A549 (cell line): Measurements from ENCODE around the gene KCNQ1OT1. TPM values are rescaled to one million over a fixed set of nuclear protein-coding genes. Genes with fewer than 3 reads are reported as not detected.

Source experiments
- ATAC-seq, 2 experiments: fragments of 200-7000 bp in 1 of 2; fragments of >200 bp in 1 of 2; cut with Nextera tagmentation in 1 of 2; cut with Tn5 transposase in 1 of 2; 3 replicates each; pipeline versions ENCODE4 v1.8.0 to v1.9.1; 2018 to 2020; ENCODE audit warnings: mild to moderate bottlenecking in 1 of 2, moderate library complexity in 1 of 2
- CTCF ChIA-PET: fragments of 300-600 bp; sonication (Branson Sonifier 250); formaldehyde crosslinking; extraction: SDS; loops from one replicate; lab custom pipeline; 2021; ENCODE audit warnings: antibody characterized with exemption, inconsistent platforms; lab: Yijun Ruan, JAX
- POLR2A ChIA-PET: fragments of 350-600 bp; formaldehyde crosslinking; extraction: SDS; loops from one replicate; lab custom pipeline; 2021; ENCODE audit warnings: antibody characterized with exemption, inconsistent platforms; lab: Yijun Ruan, JAX
- DNase-seq, 2 experiments: peaks; one replicate each; pipeline versions ENCODE4 v3.0.0 to v3.0.0-alpha.2; 2011 to 2016; ENCODE audit warnings: low read depth in 1 of 2, low spot score in 1 of 2
- FAIRE-seq: peaks from 2 replicates; lab custom pipeline; 2011; peaks lifted over from hg19 to GRCh38; lab: Jason Lieb, UNC
- H3K27ac ChIP-seq, 2 experiments: fragments of >200 bp; sonication (Bioruptor Twin); formaldehyde crosslinking; 3 replicates each; pipeline ENCODE4 v1.5.1; 2016 to 2017
- H3K4me1 ChIP-seq: fragments of >200 bp; sonication (Bioruptor Twin); formaldehyde crosslinking; 3 replicates; pipeline ENCODE4 v1.6.1; 2016
- H3K4me2 ChIP-seq: fragments of >200 bp; sonication (Bioruptor Twin); formaldehyde crosslinking; 3 replicates; pipeline ENCODE4 v1.6.1; 2016
- H3K4me3 ChIP-seq: fragments of >200 bp; sonication (Bioruptor Twin); formaldehyde crosslinking; 3 replicates; pipeline ENCODE4 v1.5.1; 2016
- H3K9me3 ChIP-seq: fragments of >200 bp; sonication (Bioruptor Twin); formaldehyde crosslinking; 3 replicates; pipeline ENCODE4 v1.6.1; 2016
- CBX8 ChIP-seq: fragments of 200-600 bp; sonication (generic); IDR thresholded peaks from 2 replicates; pipeline ENCODE4 v1.6.1; 2016
- CHD4 ChIP-seq: fragments of 200-600 bp; sonication (generic); IDR thresholded peaks from 2 replicates; pipeline ENCODE4 v1.6.1; 2016; ENCODE audit warnings: antibody characterized with exemption, mild to moderate bottlenecking, borderline replicate concordance
- ESRRA ChIP-seq: fragments of 150-350 bp; IDR thresholded peaks from 2 replicates; pipeline ENCODE4 v1.6.1; 2014; ENCODE audit warnings: mild to moderate bottlenecking, low read length, borderline replicate concordance
- FOSB ChIP-seq: fragments of 250-450 bp; sonication (Bioruptor Pico); IDR thresholded peaks from 2 replicates; pipeline ENCODE4 v1.5.0; 2020; ENCODE audit warnings: mild to moderate bottlenecking, moderate library complexity
- FOSL2 ChIP-seq, 2 experiments: fragments of 450-650 bp in 1 of 2; fragments of >200 bp in 1 of 2; sonication (Bioruptor Twin) in 1 of 2; formaldehyde crosslinking; IDR thresholded peaks; 2 replicates each; pipeline versions ENCODE4 v1.5.0 to v1.6.1; 2016 to 2020; ENCODE audit warnings: mild to moderate bottlenecking in 1 of 2, moderate library complexity in 1 of 2
- GATA3 ChIP-seq: IDR thresholded peaks from 2 replicates; pipeline ENCODE4 v1.6.1; 2012; ENCODE audit warnings: borderline replicate concordance
- HEYL ChIP-seq: fragments of 250-450 bp; sonication (Bioruptor Pico); IDR thresholded peaks from 2 replicates; pipeline ENCODE4 v1.8.0; 2021; ENCODE audit warnings: mild to moderate bottlenecking, moderate library complexity
- HOXB13 ChIP-seq: fragments of 250-450 bp; sonication (Bioruptor Pico); IDR thresholded peaks from 2 replicates; pipeline ENCODE4 v1.5.0; 2020; ENCODE audit warnings: low read depth, mild to moderate bottlenecking, moderate library complexity
- JUN ChIP-seq, 2 experiments: fragments of >200 bp; sonication (Bioruptor Twin); formaldehyde crosslinking; IDR thresholded peaks; 2 replicates in 1 of 2; 3 replicates in 1 of 2; pipeline ENCODE4 v1.6.1; 2016 to 2017
- MAZ ChIP-seq: fragments of 150-350 bp; IDR thresholded peaks from 2 replicates; pipeline ENCODE4 v1.6.1; 2014; ENCODE audit warnings: antibody characterized with exemption, low read depth, low read length, borderline replicate concordance
- NFE2L2 ChIP-seq: fragments of 150-350 bp; conservative IDR thresholded peaks from 2 replicates; pipeline ENCODE4 v1.6.1; 2014; ENCODE audit warnings: low read length
- NPAS2 ChIP-seq: fragments of 250-450 bp; sonication (Bioruptor Pico); IDR thresholded peaks from 2 replicates; pipeline ENCODE4 v1.8.0; 2022; ENCODE audit warnings: mild to moderate bottlenecking, moderate library complexity, borderline replicate concordance
- PHF8 ChIP-seq: fragments of 200-600 bp; sonication (generic); IDR thresholded peaks from 2 replicates; pipeline ENCODE4 v1.6.1; 2016; ENCODE audit warnings: low read depth, mild to moderate bottlenecking, antibody characterized with exemption, moderate library complexity, borderline replicate concordance
- POLR2A ChIP-seq: IDR thresholded peaks from 2 replicates; pipeline ENCODE4 v1.6.1; 2012; ENCODE audit warnings: mild to moderate bottlenecking, low read length
- RAD21 ChIP-seq, 2 experiments: fragments of >200 bp in 1 of 2; sonication (Bioruptor Twin) in 1 of 2; formaldehyde crosslinking in 1 of 2; IDR thresholded peaks in 1 of 2; conservative IDR thresholded peaks in 1 of 2; 2 replicates in 1 of 2; 3 replicates in 1 of 2; pipeline ENCODE4 v1.6.1; 2012 to 2018; ENCODE audit warnings: inconsistent platforms in 1 of 2
- RARB ChIP-seq: fragments of 250-450 bp; sonication (Bioruptor Pico); IDR thresholded peaks from 2 replicates; pipeline ENCODE4 v1.8.0; 2021; ENCODE audit warnings: mild to moderate bottlenecking, moderate library complexity
- ZC3H11A ChIP-seq: fragments of 450-650 bp; IDR thresholded peaks from 2 replicates; pipeline ENCODE4 v1.6.1; 2014; ENCODE audit warnings: antibody characterized with exemption, mild to moderate bottlenecking
- ZFP36 ChIP-seq: fragments of 450-650 bp; IDR thresholded peaks from 2 replicates; pipeline ENCODE4 v1.6.1; 2014; ENCODE audit warnings: borderline replicate concordance; ENCODE audit not compliant: partially characterized antibody
- WGBS: methylation state at CpG from one replicate; pipeline ENCODE4 v1.1.6; 2017; ENCODE audit errors: missing lambda C conversion rate; 5-methylcytosine and 5-hydroxymethylcytosine counted together
- polyA plus RNA-seq, 4 experiments: library from polyadenylated mRNA; depleted of rRNA in 3 of 4; stranded (reverse); fragments of >200 nt; fragmentation: RNase III in 1 of 4; extraction: RNeasy Plus Mini Kit Qiagen cat#74134 plus additional on column Dnase treatment in 1 of 4; gene quantifications; 2 replicates in 3 of 4; 3 replicates in 1 of 4; pipeline ENCODE4 v1.2.3, GENCODE V29; 2011 to 2017
- TF ChIP-seq, protein P1 (sequence below): fragments of 200-600 bp; sonication (generic); IDR thresholded peaks from 2 replicates; pipeline ENCODE4 v1.6.1; 2016; ENCODE audit warnings: antibody characterized with exemption, mild to moderate bottlenecking, moderate library complexity
- TF ChIP-seq, protein P2 (sequence below): IDR thresholded peaks from 2 replicates; pipeline ENCODE4 v1.6.1; 2012
- TF ChIP-seq, protein P3 (sequence below): IDR thresholded peaks from 2 replicates; pipeline ENCODE4 v1.6.1; 2012

Gene KCNQ1OT1
- polyA plus RNA-seq, 2 of the 4 experiments (the other 2 are of a cell fraction) = 0.03 to 0.13 TPM

DNA sequence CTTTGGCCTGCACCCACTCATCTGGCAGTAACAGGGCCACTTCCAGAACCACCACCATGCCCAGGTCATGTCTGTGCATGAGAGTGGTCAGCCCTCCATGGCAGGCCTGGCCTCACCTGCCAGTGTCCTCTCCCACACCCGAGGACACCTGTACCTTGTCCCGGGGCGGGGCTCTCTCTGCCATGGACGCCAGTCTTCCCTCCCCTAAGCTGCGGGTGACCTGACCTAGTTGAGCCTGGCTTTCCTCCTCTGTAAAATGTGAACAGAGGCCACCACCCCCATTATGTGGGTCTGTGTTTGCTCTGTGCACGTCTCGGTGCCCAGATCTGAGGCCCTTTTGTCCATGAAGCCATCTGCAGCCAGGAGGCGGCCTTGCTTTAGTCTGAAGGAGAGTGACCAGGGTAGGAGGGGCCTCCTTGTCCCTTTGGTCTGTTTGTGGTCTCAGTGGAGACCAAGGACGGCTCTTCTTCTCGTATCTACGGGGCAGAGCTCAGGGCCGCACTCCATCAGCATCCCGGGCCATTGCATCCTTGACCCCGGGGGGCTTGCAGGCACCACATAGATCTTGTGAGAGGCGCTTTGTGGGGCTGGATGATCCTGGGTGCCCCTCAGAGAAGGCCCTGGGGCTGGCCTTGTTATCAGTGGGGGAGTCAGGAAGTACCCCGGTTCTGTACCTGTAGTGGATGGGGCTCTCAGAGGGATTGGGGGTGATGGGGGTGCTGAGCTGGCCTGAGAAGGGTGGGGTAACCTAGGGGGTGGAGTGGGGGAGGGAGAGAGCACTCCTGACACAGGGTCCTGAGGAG lies 133.4 kb downstream of the KCNQ1OT1 start:
- CTCF ChIA-PET = interaction anchor here (1.1 to 4.7 kb wide), 2 partner anchors 34 to 321 kb away, joined by 3 to 32 read pairs; no protein-coding TSS in a partner anchor
- Histone ChIP-seq H3K4me3 (no peak overlapping the region), H3K9me3 (no peaks in the 10 kb centered on the region), H3K4me2 (no peak overlapping the region), H3K27ac (no peak overlapping the region), H3K4me1 (no peaks in the 10 kb centered on the region)
- POLR2A ChIA-PET = no interaction called here
- DNase-seq = no peak
- TF ChIP-seq ZFP36 (no peak), GATA3 (no peak), HOXB13 (CRISPR knock-in tag) (no peak), RAD21 (conservative IDR thresholded peaks at IDR 0.05 in 1 of 2, IDR thresholded peaks at IDR 0.05 in 1 of 2) (peak in 1 of 2 experiments; percentile 23; a peak in 1 of 5 replicates)
- TF ChIP-seq, protein P1, sequence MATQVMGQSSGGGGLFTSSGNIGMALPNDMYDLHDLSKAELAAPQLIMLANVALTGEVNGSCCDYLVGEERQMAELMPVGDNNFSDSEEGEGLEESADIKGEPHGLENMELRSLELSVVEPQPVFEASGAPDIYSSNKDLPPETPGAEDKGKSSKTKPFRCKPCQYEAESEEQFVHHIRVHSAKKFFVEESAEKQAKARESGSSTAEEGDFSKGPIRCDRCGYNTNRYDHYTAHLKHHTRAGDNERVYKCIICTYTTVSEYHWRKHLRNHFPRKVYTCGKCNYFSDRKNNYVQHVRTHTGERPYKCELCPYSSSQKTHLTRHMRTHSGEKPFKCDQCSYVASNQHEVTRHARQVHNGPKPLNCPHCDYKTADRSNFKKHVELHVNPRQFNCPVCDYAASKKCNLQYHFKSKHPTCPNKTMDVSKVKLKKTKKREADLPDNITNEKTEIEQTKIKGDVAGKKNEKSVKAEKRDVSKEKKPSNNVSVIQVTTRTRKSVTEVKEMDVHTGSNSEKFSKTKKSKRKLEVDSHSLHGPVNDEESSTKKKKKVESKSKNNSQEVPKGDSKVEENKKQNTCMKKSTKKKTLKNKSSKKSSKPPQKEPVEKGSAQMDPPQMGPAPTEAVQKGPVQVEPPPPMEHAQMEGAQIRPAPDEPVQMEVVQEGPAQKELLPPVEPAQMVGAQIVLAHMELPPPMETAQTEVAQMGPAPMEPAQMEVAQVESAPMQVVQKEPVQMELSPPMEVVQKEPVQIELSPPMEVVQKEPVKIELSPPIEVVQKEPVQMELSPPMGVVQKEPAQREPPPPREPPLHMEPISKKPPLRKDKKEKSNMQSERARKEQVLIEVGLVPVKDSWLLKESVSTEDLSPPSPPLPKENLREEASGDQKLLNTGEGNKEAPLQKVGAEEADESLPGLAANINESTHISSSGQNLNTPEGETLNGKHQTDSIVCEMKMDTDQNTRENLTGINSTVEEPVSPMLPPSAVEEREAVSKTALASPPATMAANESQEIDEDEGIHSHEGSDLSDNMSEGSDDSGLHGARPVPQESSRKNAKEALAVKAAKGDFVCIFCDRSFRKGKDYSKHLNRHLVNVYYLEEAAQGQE = no peak
- no peak for FAIRE-seq
- WGBS = 78% methylated on average over 10 of the region's 16 CpGs
- no peak for ATAC-seq

DNA sequence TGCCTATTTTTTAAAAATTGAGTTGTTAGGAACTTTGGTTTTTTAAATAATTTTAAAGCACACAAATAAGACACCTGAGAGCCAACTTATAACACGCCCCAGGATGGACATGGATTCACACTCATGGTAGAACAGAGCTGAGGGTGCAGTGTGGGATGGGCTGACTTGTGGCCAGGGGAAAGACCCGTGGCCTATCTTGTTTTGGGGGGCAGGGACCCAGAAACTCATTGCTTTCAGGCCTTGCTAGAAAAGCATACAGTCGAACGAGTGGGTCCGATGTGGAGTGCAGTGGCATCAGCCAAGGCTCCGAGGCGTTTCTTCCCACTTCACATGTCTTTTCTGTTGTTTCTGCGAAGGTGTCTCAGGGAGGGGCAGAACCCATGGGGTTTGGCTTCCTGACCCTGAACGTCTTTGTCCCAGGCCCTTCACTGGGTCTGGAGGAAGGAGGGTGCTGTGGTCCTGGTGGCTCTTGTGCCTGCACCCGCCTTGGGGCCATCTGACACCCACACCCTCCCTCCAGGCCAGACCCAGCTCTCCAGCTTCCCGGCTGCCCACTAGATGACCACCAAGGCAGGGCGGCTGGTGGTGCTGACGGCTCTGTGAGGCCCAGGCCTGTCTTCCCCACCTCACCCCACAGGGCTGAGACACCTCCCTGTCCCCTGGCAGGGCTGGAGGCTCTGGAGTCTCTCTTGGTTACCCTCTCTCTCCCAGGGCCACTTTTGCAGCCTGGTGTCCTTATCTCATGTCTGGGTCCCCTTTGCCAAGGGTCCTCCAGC lies 134.2 kb downstream of the KCNQ1OT1 start:
- ATAC-seq = no peak
- Histone ChIP-seq H3K27ac (no peak overlapping the region), H3K4me2 (no peak overlapping the region), H3K9me3 (no peaks in the 10 kb centered on the region), H3K4me1 (no peaks in the 10 kb centered on the region), H3K4me3 (no peak overlapping the region)
- no peak for FAIRE-seq
- 69% methylated on average over 9 of the region's 13 CpGs for WGBS
- POLR2A ChIA-PET = no interaction called here
- CTCF ChIA-PET = interaction anchor here (4.7 kb wide), 1 partner anchor 33 kb away, joined by 32 read pairs; no protein-coding TSS in a partner anchor
- DNase-seq = no peak
- TF ChIP-seq POLR2A = no peak
- TF ChIP-seq ZC3H11A = no peak
- TF ChIP-seq RARB = no peak
- no peak for TF ChIP-seq CHD4
- no peak for TF ChIP-seq NPAS2
- TF ChIP-seq FOSB (CRISPR knock-in tag) = no peak
- no peak for TF ChIP-seq PHF8
- TF ChIP-seq, protein P2, sequence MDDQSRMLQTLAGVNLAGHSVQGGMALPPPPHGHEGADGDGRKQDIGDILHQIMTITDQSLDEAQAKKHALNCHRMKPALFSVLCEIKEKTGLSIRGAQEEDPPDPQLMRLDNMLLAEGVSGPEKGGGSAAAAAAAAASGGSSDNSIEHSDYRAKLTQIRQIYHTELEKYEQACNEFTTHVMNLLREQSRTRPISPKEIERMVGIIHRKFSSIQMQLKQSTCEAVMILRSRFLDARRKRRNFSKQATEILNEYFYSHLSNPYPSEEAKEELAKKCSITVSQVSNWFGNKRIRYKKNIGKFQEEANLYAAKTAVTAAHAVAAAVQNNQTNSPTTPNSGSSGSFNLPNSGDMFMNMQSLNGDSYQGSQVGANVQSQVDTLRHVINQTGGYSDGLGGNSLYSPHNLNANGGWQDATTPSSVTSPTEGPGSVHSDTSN = no peak
- TF ChIP-seq, protein P3, sequence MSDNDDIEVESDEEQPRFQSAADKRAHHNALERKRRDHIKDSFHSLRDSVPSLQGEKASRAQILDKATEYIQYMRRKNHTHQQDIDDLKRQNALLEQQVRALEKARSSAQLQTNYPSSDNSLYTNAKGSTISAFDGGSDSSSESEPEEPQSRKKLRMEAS = no peak
- TF ChIP-seq MAZ = no peak
- TF ChIP-seq ESRRA = no peak
- TF ChIP-seq NFE2L2 = no peak
- no peak for TF ChIP-seq HEYL (CRISPR knock-in tag)
- no peak for TF ChIP-seq CBX8
- TF ChIP-seq JUN (IDR thresholded peaks at IDR 0.05) = no peak
- no peak for TF ChIP-seq FOSL2 (IDR thresholded peaks at IDR 0.05)
- TF ChIP-seq FOSL2 (CRISPR knock-in tag; IDR thresholded peaks at IDR 0.05) = no peak
